GM12872 (cell line): ENCODE results near the gene GSE1.

Experiments used
- CTCF ChIP-seq: IDR thresholded peaks from 3 replicates; pipeline ENCODE4 v1.5.1; 2011; ENCODE audit warnings: low read depth, mild to moderate bottlenecking, low read length, moderate library complexity; ENCODE audit not compliant: insufficient read depth

GSE1 gene

GRCh38 chr16:85606904-85607303 lies 6.2 kb upstream of the GSE1 start:
- no peak for TF ChIP-seq CTCF

GRCh38 chr16:85607321-85607765 lies 5.8 kb upstream of the GSE1 start:
- no peak for TF ChIP-seq CTCF

- TF ChIP-seq CTCF = no peak
Measured at GRCh38 chr16:85607796-85608514, 5.2 kb upstream of the GSE1 start.

GRCh38 chr16:85608515-85608885 lies 4.6 kb upstream of the GSE1 start:
- no peak for TF ChIP-seq CTCF

GRCh38 chr16:85608887-85609286 lies 4.2 kb upstream of the GSE1 start:
- no peak for TF ChIP-seq CTCF

- TF ChIP-seq CTCF = no peak
Measured at GRCh38 chr16:85609539-85609938, 3.6 kb upstream of the GSE1 start.

GRCh38 chr16:85610059-85610445 lies 3.1 kb upstream of the GSE1 start:
- no peak for TF ChIP-seq CTCF
